ENCODE data around the gene SLC35F1. TPM values are rescaled to one million over a fixed set of nuclear protein-coding genes. Genes with fewer than 3 reads are reported as not detected.
A peak's percentile ranks its signal among the peaks of the same experiment; 100 is the strongest.

SLC35F1 gene
- total RNA-seq, 1 donor = not detected

GRCh38 chr6:118306392-118307238 is 399.6 kb downstream of the SLC35F1 start:
- TF ChIP-seq, protein P1, sequence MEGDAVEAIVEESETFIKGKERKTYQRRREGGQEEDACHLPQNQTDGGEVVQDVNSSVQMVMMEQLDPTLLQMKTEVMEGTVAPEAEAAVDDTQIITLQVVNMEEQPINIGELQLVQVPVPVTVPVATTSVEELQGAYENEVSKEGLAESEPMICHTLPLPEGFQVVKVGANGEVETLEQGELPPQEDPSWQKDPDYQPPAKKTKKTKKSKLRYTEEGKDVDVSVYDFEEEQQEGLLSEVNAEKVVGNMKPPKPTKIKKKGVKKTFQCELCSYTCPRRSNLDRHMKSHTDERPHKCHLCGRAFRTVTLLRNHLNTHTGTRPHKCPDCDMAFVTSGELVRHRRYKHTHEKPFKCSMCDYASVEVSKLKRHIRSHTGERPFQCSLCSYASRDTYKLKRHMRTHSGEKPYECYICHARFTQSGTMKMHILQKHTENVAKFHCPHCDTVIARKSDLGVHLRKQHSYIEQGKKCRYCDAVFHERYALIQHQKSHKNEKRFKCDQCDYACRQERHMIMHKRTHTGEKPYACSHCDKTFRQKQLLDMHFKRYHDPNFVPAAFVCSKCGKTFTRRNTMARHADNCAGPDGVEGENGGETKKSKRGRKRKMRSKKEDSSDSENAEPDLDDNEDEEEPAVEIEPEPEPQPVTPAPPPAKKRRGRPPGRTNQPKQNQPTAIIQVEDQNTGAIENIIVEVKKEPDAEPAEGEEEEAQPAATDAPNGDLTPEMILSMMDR (IDR thresholded peaks at IDR 0.05; ENCODE audit: insufficient read depth, low read depth, low read length) = no peak
- DNase-seq (ENCODE audit: low read depth) = peak; percentile 18
- no peak overlapping the region for H3K4me3 ChIP-seq (ENCODE audit: low read depth, low read length)

DNA sequence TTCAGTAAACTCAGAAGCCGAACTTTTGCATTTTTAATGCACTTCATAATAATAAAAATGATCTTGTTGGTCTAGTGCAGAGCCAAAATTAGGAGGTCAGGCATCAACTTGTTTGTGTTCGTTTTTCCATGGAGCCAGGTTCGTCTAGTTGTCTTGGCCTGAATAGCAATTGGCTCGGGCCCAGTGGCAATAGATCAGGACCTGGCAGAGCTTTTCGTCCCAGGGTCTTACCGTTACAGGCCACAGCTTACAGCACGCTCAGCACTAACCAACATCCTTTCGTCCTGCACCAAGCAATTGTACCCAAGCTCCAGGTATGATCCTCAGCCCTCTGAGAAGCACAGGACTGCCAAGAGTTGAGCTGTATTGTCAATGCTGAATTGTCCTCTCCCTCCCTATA is 400.5 kb downstream of the SLC35F1 start:
- TF ChIP-seq, protein P1 (IDR thresholded peaks at IDR 0.05; ENCODE audit: insufficient read depth, low read depth, low read length) = no peak
- no peak for DNase-seq (ENCODE audit: low read depth)
- H3K4me3 ChIP-seq (ENCODE audit: low read depth, low read length) = no peak overlapping the region

- no peak for DNase-seq (ENCODE audit: low read depth)
- H3K4me3 ChIP-seq (ENCODE audit: low read depth, low read length) = no peak overlapping the region
- TF ChIP-seq, protein P1 (IDR thresholded peaks at IDR 0.05; ENCODE audit: insufficient read depth, low read depth, low read length) = no peak
These were observed 402.5 kb downstream of the SLC35F1 start for GRCh38 chr6:118309337-118310093.

DNA sequence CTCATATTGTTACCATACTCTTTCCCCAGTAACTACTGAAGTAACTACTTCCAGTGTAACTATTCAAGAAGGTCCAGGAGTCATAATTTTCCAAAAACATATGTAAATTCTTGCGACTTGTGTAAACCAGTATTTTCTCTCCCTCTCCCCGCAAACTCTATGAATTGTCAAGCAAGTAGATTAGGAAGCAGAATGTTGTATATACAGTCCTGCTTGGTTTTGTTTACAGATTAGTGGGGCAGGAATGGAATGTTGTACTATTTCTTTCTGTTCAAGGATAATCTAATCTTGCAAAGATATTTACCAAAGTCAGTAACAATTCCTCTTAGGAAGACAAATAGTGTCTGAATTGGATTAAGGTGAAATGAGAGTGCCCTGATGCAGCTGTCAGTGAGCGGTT is 406.1 kb downstream of the SLC35F1 start:
- no peak overlapping the region for H3K4me3 ChIP-seq (ENCODE audit: low read depth, low read length)
- peak; percentile 70 for DNase-seq (ENCODE audit: low read depth)
- TF ChIP-seq, protein P1 (IDR thresholded peaks at IDR 0.05; ENCODE audit: insufficient read depth, low read depth, low read length) = no peak

DNA sequence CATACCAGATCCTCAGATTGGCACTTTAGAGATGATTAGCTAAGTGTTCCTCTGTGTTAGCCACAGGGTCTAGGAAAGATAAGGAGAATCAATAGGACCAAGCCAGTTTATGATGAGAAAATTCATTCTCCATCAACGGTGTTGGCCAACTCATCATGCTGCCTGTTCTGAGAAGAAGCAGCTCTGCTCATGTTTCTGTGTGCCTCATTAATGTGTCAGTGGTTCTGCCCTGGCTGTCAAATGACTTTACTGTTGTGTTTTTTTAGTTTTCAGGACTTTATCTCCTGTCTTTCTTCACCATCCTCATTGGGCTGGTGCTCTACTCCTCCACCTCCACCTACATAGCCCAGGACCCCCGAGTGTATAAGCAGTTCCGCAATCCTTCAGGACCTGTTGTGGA is 406.7 kb downstream of the SLC35F1 start:
- DNase-seq (ENCODE audit: low read depth) = peak; percentile 50
- H3K4me3 ChIP-seq (ENCODE audit: low read depth, low read length) = no peak overlapping the region
- TF ChIP-seq, protein P1 (IDR thresholded peaks at IDR 0.05; ENCODE audit: insufficient read depth, low read depth, low read length) = no peak

- TF ChIP-seq, protein P1 (IDR thresholded peaks at IDR 0.05; ENCODE audit: insufficient read depth, low read depth, low read length) = no peak
- H3K4me3 ChIP-seq (ENCODE audit: low read depth, low read length) = no peak overlapping the region
- DNase-seq (ENCODE audit: low read depth) = no peak
These were observed 409.8 kb downstream of the SLC35F1 start for GRCh38 chr6:118316796-118317384.
